ENCODE results near the gene ZNF683. TPM values are rescaled to one million over a fixed set of nuclear protein-coding genes. Genes with fewer than 3 reads are reported as not detected.
"Not testable (repeated sequence)": the region's sequence is repeated elsewhere in the genome, so short reads cannot be mapped to it uniquely, and the experiment has no call there.

ZNF683 gene
- total and polyA plus RNA-seq, 5 donors = 0.23 TPM; not detected in 4

- Histone ChIP-seq H3K4me3 (ENCODE audit: low read length) (no peak overlapping the region), H3K27me3 (ENCODE audit: control insufficient read depth, insufficient read depth) (no peaks in the 10 kb centered on the region), H3K4me1 (ENCODE audit: control insufficient read depth, insufficient read depth, low read length) (no peaks in the 10 kb centered on the region), H3K9me3 (ENCODE audit: control insufficient read depth, low read length) (no peaks in the 10 kb centered on the region), H3K27ac (ENCODE audit: low read length) (no peak overlapping the region)
- DNase-seq (no peak), ATAC-seq (no peak)
- 82% methylated on average over 5 of the region's 5 CpGs for WGBS
- intact Hi-C loops (cut with DNase I) = no loop called here
These were observed 42.3 kb downstream of the ZNF683 start for GRCh38 chr1:26330276-26330675.

- not testable (repeated sequence) for H3K27ac ChIP-seq (ENCODE audit: low read length); H3K27me3 ChIP-seq (ENCODE audit: control insufficient read depth, insufficient read depth); H3K4me3 ChIP-seq (ENCODE audit: low read length); H3K4me1 ChIP-seq (ENCODE audit: control insufficient read depth, insufficient read depth, low read length); H3K9me3 ChIP-seq (ENCODE audit: control insufficient read depth, low read length); ATAC-seq
- intact Hi-C loops (cut with DNase I) = loop anchor here (10.0 kb wide), 3 partner anchors 145 to 225 kb away; partner anchors contain the start of genes C1orf232 (in 1 of the 4) and ZNF593 (in 1 of the 4)
- 86% methylated on average over 4 of the region's 4 CpGs for WGBS
- peak in 1 of 3 donors; percentile 10 for DNase-seq
These were observed 43.2 kb downstream of the ZNF683 start for GRCh38 chr1:26329380-26329779.

- no peak for ATAC-seq
- 67% methylated on average over 8 of the region's 8 CpGs for WGBS
- Histone ChIP-seq H3K27ac (ENCODE audit: low read length) (no peak overlapping the region), H3K27me3 (ENCODE audit: control insufficient read depth, insufficient read depth) (no peaks in the 10 kb centered on the region), H3K4me3 (ENCODE audit: low read length) (no peak overlapping the region), H3K4me1 (ENCODE audit: control insufficient read depth, insufficient read depth, low read length) (no peaks in the 10 kb centered on the region), H3K9me3 (ENCODE audit: control insufficient read depth, low read length) (no peaks in the 10 kb centered on the region)
- DNase-seq = peak in 1 of 3 donors; percentile 9
- intact Hi-C loops (cut with DNase I) = loop anchor here (10.0 kb wide), 3 partner anchors 144 to 224 kb away; partner anchors contain the start of genes C1orf232 (in 1 of the 4) and ZNF593 (in 1 of the 4)
These were observed 44.0 kb downstream of the ZNF683 start for GRCh38 chr1:26328597-26328996.

GRCh38 chr1:26327956-26328362, 44.6 kb downstream of the ZNF683 start:
- H3K27me3 ChIP-seq (ENCODE audit: control insufficient read depth, insufficient read depth) = no peaks in the 10 kb centered on the region
- intact Hi-C loops (cut with DNase I) = loop anchor here (10.0 kb wide), 3 partner anchors 143 to 223 kb away; partner anchors contain the start of genes C1orf232 (in 1 of the 4) and ZNF593 (in 1 of the 4)
- H3K4me1 ChIP-seq (ENCODE audit: control insufficient read depth, insufficient read depth, low read length) = no peaks in the 10 kb centered on the region
- H3K9me3 ChIP-seq (ENCODE audit: control insufficient read depth, low read length) = no peaks in the 10 kb centered on the region
- no peak overlapping the region for H3K4me3 ChIP-seq (ENCODE audit: low read length)
- ATAC-seq (no peak), DNase-seq (peak in 1 of 3 donors; percentile 12)
- H3K27ac ChIP-seq (ENCODE audit: low read length) = no peak overlapping the region
- WGBS = 83% methylated on average over 8 of the region's 8 CpGs

- ATAC-seq = no peak
- Histone ChIP-seq H3K4me1 (ENCODE audit: control insufficient read depth, insufficient read depth, low read length) (peaks cover 4% of the 10 kb centered on the region), H3K4me3 (ENCODE audit: low read length) (no peak overlapping the region), H3K27me3 (ENCODE audit: control insufficient read depth, insufficient read depth) (no peaks in the 10 kb centered on the region), H3K9me3 (ENCODE audit: control insufficient read depth, low read length) (no peaks in the 10 kb centered on the region), H3K27ac (ENCODE audit: low read length) (no peak overlapping the region)
- no peak for DNase-seq
- intact Hi-C loops (cut with DNase I) = loop anchor here (5.0 to 10.0 kb wide), 6 partner anchors 47 to 222 kb away; partner anchors contain the start of genes C1orf232 (in 1 of the 4) and ZNF593 (in 1 of the 4)
- WGBS = 74% methylated on average over 3 of the region's 3 CpGs
These were observed 48.0 kb downstream of the ZNF683 start for GRCh38 chr1:26324550-26324949.

- DNase-seq = peak in 1 of 3 donors; percentile 9
- H3K9me3 ChIP-seq (ENCODE audit: control insufficient read depth, low read length) = no peaks in the 10 kb centered on the region
- intact Hi-C loops (cut with DNase I) = loop anchor here (5.0 to 10.0 kb wide), 6 partner anchors 46 to 221 kb away; partner anchors contain the start of genes C1orf232 (in 1 of the 4) and ZNF593 (in 1 of the 4)
- no peak overlapping the region for H3K27ac ChIP-seq (ENCODE audit: low read length)
- peaks cover 4% of the 10 kb centered on the region for H3K4me1 ChIP-seq (ENCODE audit: control insufficient read depth, insufficient read depth, low read length)
- H3K4me3 ChIP-seq (ENCODE audit: low read length) = no peak overlapping the region
- no peak for ATAC-seq
- WGBS = 87% methylated on average over 2 of the region's 2 CpGs
- no peaks in the 10 kb centered on the region for H3K27me3 ChIP-seq (ENCODE audit: control insufficient read depth, insufficient read depth)
These were observed 49.2 kb downstream of the ZNF683 start for GRCh38 chr1:26323382-26323781.

GRCh38 chr1:26322042-26322331, 50.6 kb downstream of the ZNF683 start:
- 66% methylated on average over 10 of the region's 10 CpGs for WGBS
- ATAC-seq = no peak

GRCh38 chr1:26321315-26322041, 51.1 kb downstream of the ZNF683 start:
- H3K27ac ChIP-seq (ENCODE audit: low read length) = no peak overlapping the region

More at GRCh38 chr1:26322042-26322331, 50.6 kb downstream of the ZNF683 start:
- Histone ChIP-seq H3K27ac (ENCODE audit: low read length) (no peak overlapping the region), H3K9me3 (ENCODE audit: control insufficient read depth, low read length) (no peaks in the 10 kb centered on the region), H3K4me3 (ENCODE audit: low read length) (no peak overlapping the region), H3K4me1 (ENCODE audit: control insufficient read depth, insufficient read depth, low read length) (peaks cover 4% of the 10 kb centered on the region), H3K27me3 (ENCODE audit: control insufficient read depth, insufficient read depth) (no peaks in the 10 kb centered on the region)
- peak in 1 of 3 donors; percentile 30 for DNase-seq
- intact Hi-C loops (cut with DNase I) = loop anchor here (5.0 to 10.0 kb wide), 6 partner anchors 45 to 220 kb away; partner anchors contain the start of genes C1orf232 (in 1 of the 4) and ZNF593 (in 1 of the 4)

GRCh38 chr1:26320896-26321295, 51.7 kb downstream of the ZNF683 start:
- Histone ChIP-seq H3K4me1 (ENCODE audit: control insufficient read depth, insufficient read depth, low read length) (peaks cover 4% of the 10 kb centered on the region), H3K9me3 (ENCODE audit: control insufficient read depth, low read length) (no peaks in the 10 kb centered on the region), H3K27ac (ENCODE audit: low read length) (no peak overlapping the region), H3K4me3 (ENCODE audit: low read length) (no peak overlapping the region), H3K27me3 (ENCODE audit: control insufficient read depth, insufficient read depth) (no peaks in the 10 kb centered on the region)
- WGBS = 58% methylated on average over 2 of the region's 2 CpGs
- ATAC-seq (peak; percentile 12 to 21), DNase-seq (peak in 1 of 3 donors; percentile 36)
- intact Hi-C loops (cut with DNase I) = loop anchor here (2.0 to 10.0 kb wide), 7 partner anchors 44 to 219 kb away; partner anchors contain the start of genes C1orf232 (in 1 of the 4) and ZNF593 (in 1 of the 4)

More at GRCh38 chr1:26321315-26322041, 51.1 kb downstream of the ZNF683 start:
- Histone ChIP-seq H3K4me1 (ENCODE audit: control insufficient read depth, insufficient read depth, low read length) (peaks cover 4% of the 10 kb centered on the region), H3K9me3 (ENCODE audit: control insufficient read depth, low read length) (no peaks in the 10 kb centered on the region), H3K4me3 (ENCODE audit: low read length) (no peak overlapping the region), H3K27me3 (ENCODE audit: control insufficient read depth, insufficient read depth) (no peaks in the 10 kb centered on the region)
- DNase-seq = peak; percentile 92 to 97 (median 95)
- peak; percentile 92 to 94 for ATAC-seq
- intact Hi-C loops (cut with DNase I) = loop anchor here (2.0 to 10.0 kb wide), 7 partner anchors 44 to 219 kb away; partner anchors contain the start of genes C1orf232 (in 1 of the 4) and ZNF593 (in 1 of the 4)
- 12% methylated on average over 16 of the region's 16 CpGs for WGBS

- ATAC-seq (no peak), DNase-seq (peak in 1 of 3 donors; percentile 37)
- no peak overlapping the region for H3K4me3 ChIP-seq (ENCODE audit: low read length)
- H3K27ac ChIP-seq (ENCODE audit: low read length) = no peak overlapping the region
- H3K27me3 ChIP-seq (ENCODE audit: control insufficient read depth, insufficient read depth) = no peaks in the 10 kb centered on the region
- 77% methylated on average over 9 of the region's 9 CpGs for WGBS
- peaks cover 4% of the 10 kb centered on the region for H3K4me1 ChIP-seq (ENCODE audit: control insufficient read depth, insufficient read depth, low read length)
- no peaks in the 10 kb centered on the region for H3K9me3 ChIP-seq (ENCODE audit: control insufficient read depth, low read length)
- intact Hi-C loops (cut with DNase I) = loop anchor here in 1 of 4 donors (5.0 kb wide), 1 partner anchor 36 kb away; the partner anchor contains the start of gene SH3BGRL3
These were observed 54.0 kb downstream of the ZNF683 start for GRCh38 chr1:26318338-26319064.
